Middle frontal gyrus (tissue), 1 donor: ENCODE data around the gene PTPRE.

Experiments used
- DNase-seq: peaks from one replicate; pipeline ENCODE4 v3.0.0-alpha.2; 2015; ENCODE audit warnings: low spot score; ENCODE audit errors: extremely low spot score

The PTPRE gene

DNA sequence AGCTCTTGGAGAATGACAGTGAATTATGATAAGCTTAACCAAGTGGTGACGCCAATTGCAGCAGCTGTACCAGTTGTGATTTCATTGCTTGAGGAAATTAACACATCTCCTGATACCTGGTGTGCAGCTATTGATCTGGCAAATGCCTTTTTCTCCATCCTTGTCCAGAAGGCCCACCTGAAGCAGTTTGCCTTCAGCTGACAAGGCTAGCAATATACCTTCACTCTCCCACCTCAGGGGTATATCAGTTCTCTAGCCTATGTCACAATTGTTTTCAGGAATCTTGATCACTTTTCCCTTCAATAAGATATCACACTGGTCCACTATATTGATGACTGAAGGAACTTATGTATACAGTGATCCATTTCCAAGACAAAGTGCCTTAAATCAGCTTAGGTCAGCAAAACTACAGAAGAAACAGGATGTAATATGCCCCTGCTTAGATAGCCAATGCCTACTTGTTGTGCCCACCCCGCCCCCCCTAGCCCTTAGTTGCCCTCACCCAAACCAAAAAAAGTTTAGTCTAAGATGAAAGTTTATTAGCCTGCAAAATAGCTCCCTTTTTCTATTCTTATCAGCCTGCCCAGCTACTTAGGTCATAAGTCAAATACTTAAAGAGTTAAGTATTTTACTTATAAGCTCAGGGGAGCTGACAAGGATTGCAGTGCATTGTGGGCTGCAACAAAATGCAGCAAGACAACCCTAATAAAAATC lies 45.1 kb downstream of the PTPRE start:
- no peak for DNase-seq

DNA sequence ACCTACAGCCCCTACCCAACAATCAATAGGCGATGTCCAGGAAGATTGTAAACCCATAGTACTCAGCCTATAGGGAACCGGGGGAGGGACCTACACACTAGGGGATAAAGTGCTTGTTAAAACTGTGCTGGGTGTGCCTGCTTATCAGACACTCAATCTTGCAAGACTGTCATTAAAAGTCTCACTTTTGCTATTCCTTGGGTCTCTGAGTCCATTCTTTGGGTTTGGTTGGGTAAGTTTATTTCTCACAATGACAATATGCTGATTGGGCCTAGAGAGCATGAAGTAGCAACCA lies 45.6 kb downstream of the PTPRE start:
- DNase-seq, result no peak

DNA sequence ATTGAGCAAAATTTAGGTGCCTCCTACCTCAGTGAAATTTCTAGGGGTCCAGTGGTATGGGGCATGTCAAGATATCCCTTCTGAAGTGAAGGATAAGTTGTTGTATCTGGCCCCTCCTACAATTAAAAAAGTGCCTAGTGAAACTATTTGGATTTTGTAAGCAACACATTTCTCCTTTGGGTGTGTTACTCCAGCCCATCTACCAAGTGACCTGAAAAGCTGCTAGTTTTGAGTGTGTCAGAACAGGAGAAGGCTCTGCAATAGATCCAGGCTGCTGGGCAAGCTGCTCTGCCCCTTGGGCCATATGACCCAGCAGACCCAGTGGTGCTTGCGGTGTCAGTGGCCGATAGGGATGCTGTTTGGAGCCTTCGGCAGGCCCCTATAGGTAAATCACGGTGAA lies 46.0 kb downstream of the PTPRE start:
- DNase-seq, result no peak

DNA sequence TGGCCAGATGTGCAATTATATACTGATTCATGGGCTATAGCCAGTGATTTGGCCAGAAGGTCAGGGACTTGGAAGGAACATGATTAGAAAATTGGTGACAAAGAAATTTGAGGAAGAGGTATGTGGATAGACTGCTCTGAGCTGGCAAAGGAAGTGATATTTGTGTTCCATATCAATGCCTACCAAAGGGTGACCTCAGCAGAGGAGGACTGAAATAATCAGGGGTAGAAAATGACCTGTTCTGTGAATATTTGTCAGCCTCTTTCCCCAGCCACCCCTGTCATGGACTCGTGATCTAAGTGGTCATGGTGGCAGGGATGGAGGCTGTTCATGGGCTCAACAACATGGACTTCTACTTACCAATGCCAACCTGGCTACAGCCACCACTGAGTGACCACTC lies 47.0 kb downstream of the PTPRE start:
- DNase-seq, result no peak

DNA sequence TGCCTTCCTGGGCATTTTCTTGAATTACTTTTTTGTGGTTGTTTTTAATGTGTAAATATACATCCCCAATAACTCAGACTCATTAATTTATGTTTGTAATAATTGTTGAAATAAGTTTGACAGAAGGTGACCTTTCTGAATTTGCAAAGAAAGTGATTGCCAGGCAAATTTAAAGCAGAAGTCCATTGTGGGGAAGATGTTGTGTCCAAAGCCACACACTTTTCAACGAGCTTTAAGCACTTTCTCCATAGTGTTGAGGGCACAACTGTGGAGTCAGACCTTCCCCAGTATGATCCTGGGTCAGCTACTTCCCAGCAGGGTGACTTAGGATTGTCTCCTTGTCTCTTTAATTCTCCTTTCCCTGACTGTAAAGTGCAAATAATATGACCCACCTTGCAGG lies 52.5 kb downstream of the PTPRE start:
- no peak for DNase-seq

DNA sequence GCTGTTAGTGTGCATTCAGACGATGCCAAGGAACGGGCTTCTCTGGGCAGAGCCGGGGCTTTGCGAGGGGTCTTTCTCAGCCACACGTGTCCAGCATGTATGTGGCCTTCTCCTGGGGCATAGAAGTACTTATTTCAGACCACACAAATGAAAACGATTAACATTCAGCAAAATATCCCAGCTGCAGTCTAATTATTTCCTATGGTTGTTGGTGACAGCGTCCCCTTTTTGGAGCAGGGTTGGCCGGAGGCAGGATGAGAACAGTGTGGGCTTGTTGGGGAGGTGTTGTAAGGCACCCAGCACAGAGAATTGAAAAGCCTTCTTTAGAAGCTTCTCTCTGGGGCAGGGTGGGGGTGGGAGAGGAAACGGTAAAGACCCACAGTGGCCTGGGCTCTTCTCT lies 54.2 kb downstream of the PTPRE start:
- DNase-seq, result no peak

DNA sequence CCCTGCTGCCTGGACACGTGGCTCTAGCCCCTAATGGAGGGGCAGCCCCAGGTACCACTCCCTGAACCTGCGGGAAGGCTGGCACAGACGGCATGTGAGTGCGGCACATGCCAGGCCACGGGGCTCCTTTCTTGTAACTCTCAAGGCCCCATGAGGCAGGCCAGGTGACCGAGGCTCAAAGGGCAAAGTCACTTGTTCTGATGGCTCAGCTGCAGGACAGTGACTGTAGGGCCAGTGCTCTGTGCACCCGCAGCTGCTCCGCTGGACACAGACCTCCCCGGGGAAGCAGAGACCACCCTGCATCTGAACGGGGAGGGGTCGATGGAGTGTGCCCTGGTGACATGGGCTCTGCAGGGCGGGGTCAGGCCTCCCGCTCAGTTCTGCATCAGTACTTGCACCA lies 55.3 kb downstream of the PTPRE start:
- DNase-seq, result no peak

DNA sequence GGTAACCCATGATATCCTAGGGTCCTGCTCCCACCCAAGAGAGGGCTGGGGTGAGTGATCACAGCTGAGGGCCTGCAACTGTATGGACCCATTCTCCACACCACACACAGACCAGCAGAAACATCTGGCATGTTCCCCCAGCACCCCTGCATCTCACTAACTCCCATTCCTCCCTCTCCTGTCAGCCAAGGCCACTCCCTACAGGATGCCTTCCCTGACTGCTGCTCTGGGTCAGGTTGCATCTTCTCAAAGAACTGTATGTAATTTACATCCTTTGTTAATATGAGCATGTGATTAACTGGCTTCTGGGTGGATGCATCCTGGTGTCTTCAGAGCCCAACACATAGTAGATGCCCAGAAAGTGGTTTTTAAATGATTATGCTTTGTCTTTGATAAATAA lies 56.2 kb downstream of the PTPRE start:
- DNase-seq, result no peak

DNA sequence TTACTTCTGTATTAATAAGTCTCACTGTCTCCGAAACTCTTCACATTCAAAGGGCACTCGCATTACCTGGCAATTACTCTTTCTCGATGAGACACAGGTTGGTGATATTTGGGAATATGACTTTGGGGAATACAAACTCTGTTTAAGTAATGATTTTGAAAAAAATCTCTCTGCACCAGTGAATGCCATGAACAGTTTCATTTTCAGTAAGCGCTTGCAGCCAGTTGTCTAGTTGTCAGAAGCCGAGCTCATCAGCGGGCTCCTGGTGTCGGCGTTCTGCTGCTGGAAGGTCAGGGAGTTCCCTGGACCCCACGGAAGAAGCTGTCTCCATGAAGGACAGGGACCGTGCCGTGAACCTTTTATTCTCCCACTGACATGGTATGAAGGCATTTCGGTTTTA lies 57.7 kb downstream of the PTPRE start:
- no peak for DNase-seq

DNA sequence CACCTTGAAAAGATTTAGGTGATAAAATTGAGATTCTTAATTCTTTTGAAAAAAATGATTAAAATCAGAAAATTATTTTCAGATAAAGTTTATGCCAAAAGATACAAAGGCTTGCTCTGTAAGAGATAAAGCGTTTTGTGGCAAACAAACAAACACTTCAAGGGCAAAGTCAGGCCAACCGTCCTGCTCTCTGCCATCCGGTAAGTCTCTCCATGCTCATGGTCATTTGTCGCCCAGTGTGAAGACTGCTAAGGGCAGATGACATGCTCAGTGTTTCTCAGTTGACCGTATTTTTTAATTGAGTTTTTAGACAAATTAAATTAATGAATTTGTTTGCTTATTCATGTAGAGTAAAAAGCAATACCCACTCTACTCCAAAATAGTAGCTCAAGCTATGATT lies 60.0 kb downstream of the PTPRE start:
- DNase-seq, result no peak

DNA sequence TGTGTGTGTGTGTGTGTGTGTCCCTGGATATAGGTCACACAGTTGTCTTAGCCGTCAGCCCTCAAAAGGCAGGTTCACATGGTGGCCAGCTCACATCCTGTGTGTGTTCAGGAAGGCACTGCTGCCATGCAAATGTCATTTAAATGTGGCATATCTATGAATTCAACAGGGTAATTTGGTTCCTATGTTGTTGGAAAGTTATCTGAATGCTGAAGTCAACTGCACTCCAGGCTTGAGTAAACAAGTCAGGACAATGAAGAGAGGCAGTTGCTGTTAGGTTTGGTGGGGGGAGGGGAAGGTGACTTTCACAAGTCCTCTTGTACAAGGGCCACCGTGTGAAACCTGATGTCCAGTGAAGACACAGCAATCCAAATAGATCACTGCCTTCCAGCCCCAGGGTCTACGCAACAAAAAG lies 61.1 kb downstream of the PTPRE start:
- DNase-seq, result no peak

DNA sequence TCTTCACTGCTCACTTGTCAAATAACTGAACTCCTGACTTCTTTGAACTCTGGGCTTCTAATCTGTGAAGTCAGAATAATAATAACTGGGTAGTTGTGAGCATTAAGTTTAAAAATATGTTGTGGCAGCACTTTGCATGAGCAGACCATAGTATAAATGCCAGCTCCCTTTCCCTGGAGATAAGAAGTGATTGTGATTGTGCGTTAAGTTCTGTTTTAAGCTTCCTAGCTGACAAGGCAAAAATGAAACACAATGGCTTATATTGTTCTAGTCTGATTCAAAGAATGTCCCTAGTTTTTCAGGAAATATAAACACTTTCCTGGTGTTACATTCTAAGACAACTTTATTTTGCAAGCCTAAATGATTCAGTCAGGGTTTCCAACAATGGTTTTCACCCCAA lies 61.8 kb downstream of the PTPRE start:
- no peak for DNase-seq

DNA sequence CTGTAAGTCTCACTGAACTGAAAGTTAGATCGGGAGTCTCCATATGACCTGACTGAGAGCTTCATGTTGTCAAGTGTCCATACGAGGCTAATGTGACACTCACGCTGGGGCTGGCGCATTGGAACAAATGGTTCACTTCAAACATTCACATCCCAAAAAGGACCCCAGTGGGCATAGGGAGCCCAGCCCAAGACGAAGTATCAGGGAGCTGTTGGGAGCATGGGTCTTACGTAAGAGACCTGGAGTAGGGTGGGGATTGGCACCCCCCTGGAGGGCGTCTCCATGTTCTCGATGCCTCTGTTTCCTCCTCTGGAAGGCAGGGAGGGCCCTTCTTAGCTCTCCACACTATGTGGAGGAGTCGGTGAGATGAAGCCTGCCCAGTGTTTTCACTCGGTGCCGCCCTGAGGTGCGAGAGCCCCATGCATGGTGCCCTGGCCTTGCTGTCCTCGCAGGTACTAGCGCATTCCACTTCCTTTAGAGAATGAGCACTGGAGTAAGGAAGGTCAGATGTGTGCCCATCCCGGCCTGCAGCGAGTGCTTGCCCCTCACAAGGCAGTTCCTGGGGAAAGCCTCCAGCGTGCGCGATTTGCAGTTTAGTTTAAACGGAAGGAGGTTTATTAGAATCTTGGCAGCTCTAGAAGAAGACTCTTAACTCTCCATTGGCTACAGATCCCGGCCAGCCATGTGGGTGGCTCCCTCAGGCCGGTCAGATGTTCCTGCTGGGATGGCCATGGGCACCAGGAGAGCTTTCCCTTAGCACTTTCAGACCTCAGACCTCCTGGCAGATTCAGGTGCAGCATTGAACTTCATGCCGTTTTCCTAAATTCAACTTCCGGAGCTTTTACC lies 64.4 kb downstream of the PTPRE start:
- DNase-seq, result no peak

DNA sequence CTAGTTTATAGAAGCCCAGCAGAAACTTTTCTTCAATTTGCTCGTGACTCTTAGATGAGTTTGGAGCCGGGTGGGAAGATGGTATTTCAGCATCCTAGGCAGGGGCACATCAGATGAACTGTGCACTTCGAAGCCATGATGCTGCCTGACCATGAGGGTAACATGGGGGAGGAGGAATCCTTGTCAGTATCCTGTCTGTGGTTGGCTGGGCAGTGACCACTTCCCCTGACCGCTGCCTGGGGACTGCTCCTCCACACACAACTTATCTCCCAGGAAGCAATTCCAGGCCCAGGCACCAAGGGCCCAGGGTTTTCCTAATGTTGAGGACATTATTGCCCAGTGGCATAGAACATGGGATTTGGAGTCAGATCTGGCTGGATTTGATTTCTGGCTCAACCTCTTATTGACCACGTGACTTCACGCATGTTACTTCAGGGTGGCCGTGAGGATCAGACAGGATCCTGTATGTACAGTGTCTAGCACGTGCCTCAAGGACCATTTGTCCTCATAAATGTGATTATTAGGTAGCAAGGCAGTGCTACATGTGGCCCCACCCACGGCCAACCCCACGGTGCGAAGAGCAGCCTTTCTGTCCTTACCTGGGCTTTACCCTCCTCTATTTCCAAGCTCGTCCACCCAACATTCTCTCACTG lies 65.2 kb downstream of the PTPRE start:
- DNase-seq, result no peak

DNA sequence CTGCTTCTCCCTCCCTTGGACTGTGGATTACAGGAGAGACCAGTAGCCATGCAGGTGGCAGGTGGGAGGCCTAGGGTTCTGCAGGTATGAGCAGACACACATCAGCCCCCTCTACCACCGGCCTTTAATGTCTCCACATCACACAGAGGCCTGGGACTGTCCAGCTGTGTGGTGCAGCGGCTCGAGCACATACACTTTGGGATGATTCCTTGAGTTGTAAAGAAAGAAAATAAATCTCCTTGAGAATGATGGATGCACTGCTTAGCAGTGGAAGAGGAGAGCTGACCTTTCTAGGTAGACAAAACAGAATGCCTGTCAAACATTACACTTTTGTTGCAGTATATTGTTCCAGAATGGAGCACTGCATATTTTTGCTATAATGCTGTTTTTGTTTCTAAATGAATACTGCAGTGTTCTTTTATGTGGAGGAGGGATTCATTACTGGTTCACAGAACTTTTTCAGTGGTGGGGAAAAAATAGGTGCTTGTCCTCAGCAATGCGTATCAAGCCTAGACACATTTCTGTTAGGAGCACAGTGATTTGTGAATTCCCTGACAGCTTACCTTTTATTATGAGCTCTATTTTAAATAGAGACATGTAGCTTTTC lies 66.0 kb downstream of the PTPRE start:
- DNase-seq, result no peak

DNA sequence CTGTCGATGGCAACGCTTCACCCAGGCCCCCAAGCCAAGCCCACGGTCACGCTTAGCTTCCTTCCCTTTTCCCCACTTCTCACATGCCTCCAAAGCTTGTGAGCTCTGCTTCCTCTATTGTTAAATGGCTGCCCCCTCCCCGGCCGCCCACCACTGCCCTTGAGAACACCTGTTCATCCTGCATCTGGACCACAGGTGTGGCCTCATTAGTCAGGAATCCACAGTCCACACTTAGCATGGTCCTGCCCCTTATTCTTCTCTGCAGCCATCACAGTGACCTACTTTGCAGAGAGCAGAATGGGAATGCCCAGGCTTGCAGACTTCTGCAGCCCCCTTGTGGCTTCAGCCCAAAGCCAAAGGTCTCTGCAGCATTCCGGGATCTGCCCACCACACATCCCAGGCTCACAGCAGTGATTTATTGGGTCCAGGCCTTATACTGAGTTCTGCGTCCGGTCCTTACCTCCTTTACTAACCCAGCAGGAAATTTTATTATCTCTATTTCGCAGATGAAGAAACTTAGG lies 66.9 kb downstream of the PTPRE start:
- no peak for DNase-seq

DNA sequence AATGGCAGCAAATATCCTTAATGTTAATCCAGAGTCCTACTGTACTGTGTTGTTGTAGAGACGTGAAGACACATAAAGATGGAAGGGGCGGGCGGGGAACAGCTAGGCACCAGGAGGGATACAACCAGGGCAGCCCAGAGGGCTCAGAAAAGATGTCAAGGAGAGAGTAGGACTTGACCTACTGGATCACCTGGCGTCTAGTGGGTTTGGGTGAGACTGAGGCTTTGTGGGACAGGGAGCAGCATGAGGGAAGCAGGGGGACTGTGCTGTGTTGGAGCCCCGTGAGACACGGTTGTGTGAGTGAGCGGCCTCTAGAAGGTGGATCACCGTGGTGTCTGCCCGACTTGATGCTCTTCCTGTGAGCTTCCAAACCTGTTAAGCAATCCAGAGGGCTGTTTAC lies 68.0 kb downstream of the PTPRE start:
- no peak for DNase-seq

DNA sequence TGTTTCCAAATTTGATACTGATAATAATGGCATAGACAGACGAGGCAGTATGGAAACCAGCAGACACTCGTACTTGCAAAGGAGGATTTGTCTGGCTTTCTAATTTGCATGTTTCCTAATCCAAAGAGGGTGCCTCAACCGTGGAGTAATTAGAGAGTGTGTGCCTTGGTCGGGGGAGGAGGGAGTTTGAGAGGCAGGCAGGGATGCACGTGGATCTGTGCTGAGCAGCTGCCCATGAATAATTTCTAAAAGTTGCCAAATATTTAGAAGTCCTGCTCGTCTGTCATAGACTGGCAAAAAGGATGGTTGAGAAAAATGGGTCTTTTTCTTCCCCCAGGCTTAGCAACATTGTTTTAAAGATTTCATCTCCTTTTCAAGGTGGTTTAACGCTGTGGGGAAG lies 69.4 kb downstream of the PTPRE start:
- DNase-seq, result no peak

DNA sequence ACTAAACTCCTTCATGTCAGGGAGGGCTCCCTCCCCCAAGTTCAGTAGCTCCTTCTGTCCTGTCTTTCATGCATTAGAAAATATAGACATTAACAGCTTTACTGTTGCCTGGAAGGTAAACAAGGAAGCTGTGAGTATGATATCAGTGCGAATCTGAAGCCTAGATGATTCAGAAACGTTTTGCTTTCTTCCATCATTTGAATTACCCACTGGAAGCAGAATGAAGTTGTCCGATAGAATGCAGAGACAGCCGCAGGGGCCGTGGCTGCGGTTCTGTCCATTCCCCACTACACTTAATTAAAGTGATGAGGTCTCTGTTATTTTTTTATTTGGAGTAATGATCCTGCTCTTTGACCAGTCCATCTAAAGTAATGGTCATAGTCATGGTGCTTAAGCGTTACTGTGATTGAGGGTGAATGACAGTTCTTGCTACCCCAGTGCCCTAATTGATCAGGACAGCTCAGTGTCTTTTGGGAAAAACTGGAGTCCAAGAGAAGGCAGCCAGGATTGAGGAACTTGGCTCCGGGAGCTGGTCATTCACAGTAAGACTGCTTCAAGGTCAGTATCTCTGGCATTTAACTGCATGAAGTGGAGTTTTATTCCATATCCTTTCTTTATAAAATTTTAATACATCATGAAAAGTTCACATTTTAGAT lies 69.9 kb downstream of the PTPRE start:
- DNase-seq, result no peak

DNA sequence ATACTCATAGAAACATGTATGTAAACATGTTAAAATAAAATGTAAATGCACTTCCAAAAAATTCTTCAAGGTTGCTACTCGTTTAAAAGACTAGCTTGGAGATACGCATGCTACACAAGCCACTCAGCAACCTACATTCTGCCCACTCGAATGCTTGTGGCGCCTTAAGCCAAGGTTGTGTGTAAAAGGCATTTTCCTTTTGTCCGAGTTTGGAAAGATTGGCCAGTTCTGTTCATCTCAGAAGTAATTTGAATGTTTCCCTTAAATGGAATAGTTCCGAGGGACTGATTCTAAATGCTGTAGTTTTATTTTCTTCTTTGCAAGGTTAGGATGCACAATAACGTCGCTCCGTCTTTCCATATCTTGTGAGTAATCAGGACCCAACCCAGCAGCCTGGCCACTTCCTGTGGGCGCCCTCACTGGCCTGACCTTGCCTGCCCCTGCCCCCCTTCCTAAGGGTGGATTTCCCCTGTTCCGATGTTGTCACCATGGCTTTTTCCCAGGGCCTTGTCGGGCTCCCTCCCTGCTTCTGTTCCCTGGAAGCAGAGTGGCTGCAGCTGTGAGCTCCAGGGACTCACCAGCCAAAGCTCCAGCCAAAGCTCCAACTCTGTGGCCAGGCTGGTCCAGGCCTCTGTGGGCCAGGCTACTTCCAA lies 70.6 kb downstream of the PTPRE start:
- no peak for DNase-seq

DNA sequence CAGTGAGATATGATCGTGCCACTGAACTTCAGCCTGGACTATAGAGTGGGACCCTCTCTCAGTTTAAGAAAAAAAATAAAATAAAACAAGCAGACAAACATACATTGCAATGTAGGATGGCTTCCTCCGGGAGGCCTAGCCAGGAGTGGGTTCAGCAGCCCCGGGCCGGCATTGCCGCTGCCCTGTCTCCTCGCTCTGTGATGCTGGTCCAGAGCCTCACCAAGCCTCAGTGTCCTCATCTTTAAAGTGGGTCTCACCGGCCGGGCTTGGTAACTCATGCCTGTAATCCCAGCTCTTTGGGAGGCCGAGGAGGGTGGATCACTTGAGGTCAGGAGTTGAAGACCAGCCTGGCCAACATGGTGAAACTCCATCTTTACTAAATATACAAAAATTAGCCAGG lies 71.6 kb downstream of the PTPRE start:
- DNase-seq, result no peak
